GM18505 (cell line): ENCODE results near the gene ENAH.

Experiments used
- ATAC-seq: cut with Tn5 transposase; IDR thresholded peaks from one replicate; pipeline ENCODE4 v1.9.1; 2021; ENCODE audit not compliant: unreplicated experiment
- POLR2A ChIP-seq: IDR thresholded peaks from 4 replicates; pipeline ENCODE4 v1.6.1; 2011; ENCODE audit warnings: borderline replicate concordance; ENCODE audit not compliant: insufficient read depth, insufficient read length; ENCODE audit errors: extremely low read depth

ENAH gene

GRCh38 chr1:225442123-225442505 lies 210.8 kb downstream of the ENAH start:
- TF ChIP-seq POLR2A, result no peak
- no peak for ATAC-seq

- ATAC-seq, result no peak
- TF ChIP-seq POLR2A, result no peak
Measured at GRCh38 chr1:225441314-225442122, 211.4 kb downstream of the ENAH start.

DNA sequence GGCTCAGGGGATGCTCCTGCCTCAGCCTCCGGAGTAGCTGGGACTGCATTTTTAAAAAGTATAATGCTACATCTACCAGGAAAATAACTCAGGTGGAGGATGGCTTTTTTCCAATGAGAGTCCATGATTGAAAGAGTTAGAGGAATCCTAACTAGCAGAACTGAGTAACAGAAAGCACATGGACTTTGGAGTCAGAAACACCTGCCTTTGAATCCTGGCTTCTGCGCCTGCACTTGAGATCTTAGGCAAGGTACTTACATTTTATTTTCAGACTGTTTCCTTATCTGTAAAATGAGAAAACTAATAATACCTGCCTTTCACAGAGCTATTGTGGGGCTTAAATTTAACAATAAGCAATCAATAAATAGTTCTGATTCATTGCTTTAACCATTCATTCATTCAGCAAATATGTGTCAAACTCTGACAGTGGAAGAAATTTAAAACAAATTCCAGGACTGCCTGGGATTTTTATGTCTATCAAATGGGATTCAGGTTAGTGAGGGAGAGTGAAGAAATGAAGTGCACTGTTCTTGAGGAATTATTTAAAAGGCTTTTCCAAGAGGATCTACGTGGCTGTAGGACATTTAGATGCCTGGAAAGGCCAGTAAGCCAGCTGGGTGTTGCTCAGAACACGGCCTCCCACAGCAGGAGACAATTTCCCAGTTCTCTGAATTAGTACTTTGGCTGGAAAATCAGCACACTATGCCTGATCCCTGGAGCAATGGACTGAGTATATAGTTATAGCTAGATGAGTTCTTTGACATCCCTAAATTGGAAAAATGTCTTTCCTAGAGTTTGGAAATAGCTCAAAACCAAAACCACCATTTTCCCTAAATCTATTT lies 212.3 kb downstream of the ENAH start:
- no peak for ATAC-seq

GRCh38 chr1:225437710-225438437 lies 215.0 kb downstream of the ENAH start:
- TF ChIP-seq POLR2A, result no peak
- no peak for ATAC-seq

More for the DNA sequence above, 212.3 kb downstream of the ENAH start:
- no peak for TF ChIP-seq POLR2A
